Activated CD4-positive, CD25-positive, alpha-beta regulatory T cell treated with anti-CD3 and anti-CD28 coated beads, Interleukin-2, amount 50 U/mL, for 24 hours (primary cell): ENCODE data around the gene RFX4.
A peak's percentile ranks its signal among the peaks of the same experiment; 100 is the strongest.

Experiments
- ATAC-seq, 2 donors: fragments of 150-1000 bp; cut with Tn5 transposase; one replicate each; pipeline ENCODE4 v1.10.0; 2021; ENCODE audit warnings: mild to moderate bottlenecking in 1 of 2, moderate library complexity in 1 of 2

The RFX4 gene

GRCh38 chr12:106582641-106583230 lies at the start of gene RFX4:
Gene RFX4 (plus strand): TSS chr12:106583004. CDS start chr12:106583321, 317 bp downstream.
- ATAC-seq = no peak

GRCh38 chr12:106541201-106541600 lies 41.6 kb upstream of the RFX4 start:
- ATAC-seq = no peak

- no peak for ATAC-seq
Measured at GRCh38 chr12:106551410-106551809, 31.4 kb upstream of the RFX4 start.

GRCh38 chr12:106552228-106552627 lies 30.6 kb upstream of the RFX4 start:
- no peak for ATAC-seq

GRCh38 chr12:106564678-106565329 lies 18.0 kb upstream of the RFX4 start:
- no peak for ATAC-seq

- ATAC-seq = no peak
Measured at GRCh38 chr12:106566771-106567170, 16.0 kb upstream of the RFX4 start.

- no peak for ATAC-seq
Measured at GRCh38 chr12:106573239-106573638, 9.6 kb upstream of the RFX4 start.

GRCh38 chr12:106576848-106577247 lies 6.0 kb upstream of the RFX4 start:
- no peak for ATAC-seq

GRCh38 chr12:106580671-106581508 lies 1.9 kb upstream of the RFX4 start:
- no peak for ATAC-seq

- no peak for ATAC-seq
Measured at GRCh38 chr12:106581543-106582248, 1.1 kb upstream of the RFX4 start.

- no peak for ATAC-seq
Measured at GRCh38 chr12:106582249-106582591, 584 bp upstream of the RFX4 start.

- peak in 1 of 2 donors; percentile 23 for ATAC-seq
Measured at GRCh38 chr12:106583242-106584103, 669 bp downstream of the RFX4 start.

- no peak for ATAC-seq
Measured at GRCh38 chr12:106584104-106585064, 1.6 kb downstream of the RFX4 start.

- no peak for ATAC-seq
Measured at GRCh38 chr12:106585105-106585520, 2.3 kb downstream of the RFX4 start.

GRCh38 chr12:106585521-106586277 lies 2.9 kb downstream of the RFX4 start:
- no peak for ATAC-seq

GRCh38 chr12:106586278-106586802 lies 3.5 kb downstream of the RFX4 start:
- ATAC-seq = no peak

- no peak for ATAC-seq
Measured at GRCh38 chr12:106586803-106587684, 4.2 kb downstream of the RFX4 start.

GRCh38 chr12:106588771-106589170 lies 6.0 kb downstream of the RFX4 start:
- no peak for ATAC-seq

- no peak for ATAC-seq
Measured at GRCh38 chr12:106590601-106591000, 7.8 kb downstream of the RFX4 start.
